ENCODE data around the gene CNTNAP2.

CNTNAP2 gene

DNA sequence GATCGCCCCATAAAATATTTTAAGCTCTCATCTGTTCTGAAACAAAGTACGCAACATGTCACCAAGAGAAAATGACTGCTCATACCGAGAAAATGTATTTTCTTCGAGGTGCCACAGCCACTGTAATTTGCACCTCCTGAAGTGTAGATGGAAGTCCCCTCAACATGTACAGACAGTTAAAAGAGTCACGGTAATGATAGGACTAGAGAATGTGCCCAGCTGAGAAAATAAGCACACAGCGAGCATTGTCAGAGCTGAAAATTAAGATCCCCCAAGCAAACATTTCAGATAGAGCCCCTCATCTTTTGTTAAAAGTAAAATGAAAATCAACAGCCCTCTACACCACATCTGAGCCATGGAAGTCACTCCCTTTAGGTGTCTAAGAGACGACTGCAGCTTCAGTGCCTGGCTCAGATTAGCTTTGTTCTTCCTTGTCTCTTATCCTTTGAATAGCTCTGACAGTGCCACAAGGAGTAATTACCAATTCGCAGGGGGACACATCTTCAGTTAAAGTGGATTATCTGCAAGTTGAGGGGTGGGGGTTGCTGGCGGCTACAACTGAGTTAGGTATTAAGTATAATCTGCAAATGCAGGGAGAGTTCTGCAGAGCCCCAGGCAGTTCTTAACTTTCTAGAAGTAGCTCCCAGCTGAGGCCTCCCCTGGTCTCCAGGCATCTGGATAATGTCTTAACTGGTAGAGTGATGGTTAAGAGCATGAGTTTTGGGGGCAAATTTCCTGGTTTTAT lies 2251.3 kb downstream of the CNTNAP2 start:
- Histone ChIP-seq H3K27ac (ENCODE audit: low read depth in 2 of 2, low read length in 2 of 2) (no peak overlapping the region), H3K4me3 (ENCODE audit: low read length in 2 of 2) (no peak overlapping the region), H3K4me1 (ENCODE audit: control insufficient read depth in 2 of 2, insufficient read depth in 2 of 2, low read length in 2 of 2) (no peaks in the 10 kb centered on the region), H3K9me3 (ENCODE audit: control insufficient read depth in 2 of 2, low read length in 2 of 2) (peaks cover 0 to 3% of the 10 kb centered on the region in 2 donors), H3K9ac (ENCODE audit: low read depth in 1 of 2, low read length in 2 of 2) (no peak overlapping the region), H3K27me3 (ENCODE audit: control insufficient read depth in 2 of 2, insufficient read depth in 2 of 2, low read length in 2 of 2) (no peaks in the 10 kb centered on the region), H3K36me3 (ENCODE audit: control insufficient read depth in 2 of 2, insufficient read depth in 2 of 2, low read length in 2 of 2) (no peaks in the 10 kb centered on the region)

DNA sequence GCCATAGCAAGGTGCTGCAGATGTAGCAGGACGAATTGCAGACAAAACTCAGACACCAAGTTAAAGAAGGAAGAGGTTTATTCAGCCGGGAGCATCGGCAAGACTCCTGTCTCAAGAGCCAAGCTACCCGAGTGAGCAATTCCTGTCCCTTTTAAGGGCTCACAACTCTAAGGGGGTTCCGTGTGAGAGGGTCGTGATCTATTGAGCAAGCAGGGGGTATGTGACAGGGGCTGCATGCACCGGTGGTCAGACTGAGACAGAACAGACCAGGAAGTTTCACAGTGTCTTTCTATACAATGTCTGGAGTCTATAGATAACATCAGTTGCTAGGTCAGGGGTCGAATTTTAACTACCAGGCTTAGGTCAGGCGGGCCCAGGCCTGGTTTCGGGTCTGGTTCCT lies 2252.0 kb downstream of the CNTNAP2 start:
- no peaks in the 10 kb centered on the region for H3K4me1 ChIP-seq (ENCODE audit: control insufficient read depth in 2 of 2, insufficient read depth in 2 of 2, low read length in 2 of 2)
- H3K4me3 ChIP-seq (ENCODE audit: low read length in 2 of 2), result no peak overlapping the region
- H3K36me3 ChIP-seq (ENCODE audit: control insufficient read depth in 2 of 2, insufficient read depth in 2 of 2, low read length in 2 of 2), result no peaks in the 10 kb centered on the region
- no peak overlapping the region for H3K9ac ChIP-seq (ENCODE audit: low read depth in 1 of 2, low read length in 2 of 2)
- H3K9me3 ChIP-seq (ENCODE audit: control insufficient read depth in 2 of 2, low read length in 2 of 2), result peaks cover 0 to 3% of the 10 kb centered on the region in 2 donors
- H3K27me3 ChIP-seq (ENCODE audit: control insufficient read depth in 2 of 2, insufficient read depth in 2 of 2, low read length in 2 of 2), result no peaks in the 10 kb centered on the region
- no peak overlapping the region for H3K27ac ChIP-seq (ENCODE audit: low read depth in 2 of 2, low read length in 2 of 2)

DNA sequence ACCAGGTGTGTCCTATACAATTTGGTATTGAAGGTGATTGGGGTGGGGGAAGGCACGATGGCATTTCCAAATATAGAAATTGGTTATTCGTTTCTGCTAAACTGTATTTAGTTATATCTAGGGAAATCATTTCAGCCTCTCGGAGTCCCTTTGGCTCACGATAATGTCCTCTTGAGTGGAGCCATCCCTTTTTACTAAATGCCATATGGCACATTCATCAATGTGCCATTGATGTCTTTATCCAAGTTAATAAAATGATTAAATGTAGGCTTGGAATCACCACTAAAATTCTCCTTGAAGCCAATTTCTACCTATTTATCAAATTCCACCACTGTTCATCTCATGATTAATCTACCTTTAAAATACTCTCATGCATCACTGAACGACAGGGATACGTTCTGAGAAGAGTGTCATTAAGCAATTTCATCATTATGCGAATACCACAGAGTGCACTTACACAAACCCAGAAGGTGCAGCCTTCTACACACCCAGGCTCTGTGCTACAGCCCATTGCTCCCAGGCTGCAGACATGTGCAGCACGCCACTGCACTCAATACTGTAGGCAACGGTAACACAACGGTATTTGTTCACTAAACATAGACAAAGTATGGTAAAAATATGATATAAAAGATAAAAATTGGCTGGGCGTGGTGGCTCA lies 2254.8 kb downstream of the CNTNAP2 start:
- Histone ChIP-seq H3K27me3 (ENCODE audit: control insufficient read depth in 2 of 2, insufficient read depth in 2 of 2, low read length in 2 of 2) (no peaks in the 10 kb centered on the region), H3K27ac (ENCODE audit: low read depth in 2 of 2, low read length in 2 of 2) (no peak overlapping the region), H3K9me3 (ENCODE audit: control insufficient read depth in 2 of 2, low read length in 2 of 2) (peaks cover 0 to 3% of the 10 kb centered on the region in 2 donors), H3K4me3 (ENCODE audit: low read length in 2 of 2) (no peak overlapping the region), H3K4me1 (ENCODE audit: control insufficient read depth in 2 of 2, insufficient read depth in 2 of 2, low read length in 2 of 2) (no peaks in the 10 kb centered on the region), H3K9ac (ENCODE audit: low read depth in 1 of 2, low read length in 2 of 2) (no peak overlapping the region), H3K36me3 (ENCODE audit: control insufficient read depth in 2 of 2, insufficient read depth in 2 of 2, low read length in 2 of 2) (no peaks in the 10 kb centered on the region)

DNA sequence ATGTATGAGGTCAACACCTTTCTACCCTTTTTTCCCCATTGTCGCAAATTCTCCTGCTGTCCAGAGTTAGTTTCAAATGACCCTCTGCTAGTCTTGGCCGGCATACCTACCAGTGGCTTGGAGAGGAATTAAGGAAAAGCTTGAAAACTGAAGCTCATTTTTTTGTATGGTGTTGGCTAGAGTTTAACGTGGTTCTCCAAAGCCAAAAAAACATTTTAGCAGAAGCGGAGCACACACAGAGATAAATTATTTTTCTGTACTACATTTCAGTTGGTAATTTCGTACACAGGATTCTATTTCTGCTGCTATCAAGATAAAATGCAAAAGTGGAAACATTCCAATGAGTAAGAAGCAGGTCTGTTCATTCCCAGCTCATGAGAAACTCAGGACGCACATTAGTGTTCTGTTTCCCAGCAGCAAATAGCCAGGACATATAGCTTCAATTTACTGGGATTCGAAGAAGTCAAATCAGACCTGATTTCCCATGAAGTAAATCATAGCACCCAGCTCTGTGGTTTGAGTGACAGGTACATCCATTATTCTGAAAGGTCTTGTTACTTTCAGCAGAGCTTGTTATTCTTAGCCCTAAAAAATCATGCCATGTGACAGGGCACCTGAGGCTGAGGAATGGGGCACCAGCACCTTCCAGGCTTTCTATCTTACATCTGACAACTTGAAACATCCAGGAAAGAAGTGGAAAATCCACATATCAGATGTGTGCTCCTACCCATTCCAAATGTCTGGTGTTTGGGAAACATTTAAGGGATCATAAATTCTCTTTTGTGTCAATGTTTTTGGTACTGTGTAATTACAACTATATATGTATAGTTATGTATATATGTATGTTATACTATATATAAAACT lies 2258.0 kb downstream of the CNTNAP2 start:
- H3K9ac ChIP-seq (ENCODE audit: low read depth in 1 of 2, low read length in 2 of 2), result no peak overlapping the region
- no peak overlapping the region for H3K4me3 ChIP-seq (ENCODE audit: low read length in 2 of 2)
- H3K36me3 ChIP-seq (ENCODE audit: control insufficient read depth in 2 of 2, insufficient read depth in 2 of 2, low read length in 2 of 2), result no peaks in the 10 kb centered on the region
- H3K27me3 ChIP-seq (ENCODE audit: control insufficient read depth in 2 of 2, insufficient read depth in 2 of 2, low read length in 2 of 2), result no peaks in the 10 kb centered on the region
- no peak overlapping the region for H3K27ac ChIP-seq (ENCODE audit: low read depth in 2 of 2, low read length in 2 of 2)
- no peaks in the 10 kb centered on the region for H3K4me1 ChIP-seq (ENCODE audit: control insufficient read depth in 2 of 2, insufficient read depth in 2 of 2, low read length in 2 of 2)
- no peaks in the 10 kb centered on the region for H3K9me3 ChIP-seq (ENCODE audit: control insufficient read depth in 2 of 2, low read length in 2 of 2)

DNA sequence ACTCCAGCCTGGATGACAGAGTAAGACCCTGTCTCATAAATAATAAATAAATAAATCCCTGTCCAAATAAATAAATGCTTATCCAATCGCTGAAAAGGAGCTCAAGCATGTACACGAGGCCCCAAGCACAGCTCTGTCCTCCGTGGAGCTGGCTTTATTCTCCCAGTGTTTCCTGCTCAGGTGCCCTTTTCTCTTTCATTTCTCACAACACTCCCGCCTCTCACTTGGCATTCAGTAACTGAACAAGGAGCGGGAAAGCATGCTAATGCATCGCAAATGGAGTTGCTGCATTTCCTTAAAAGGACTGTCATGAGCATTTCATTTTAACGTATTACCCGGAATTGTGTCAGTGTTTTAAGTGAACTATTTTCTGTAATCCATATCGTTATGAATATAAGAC lies 2263.1 kb downstream of the CNTNAP2 start:
- no peak overlapping the region for H3K9ac ChIP-seq (ENCODE audit: low read depth in 1 of 2, low read length in 2 of 2)
- no peaks in the 10 kb centered on the region for H3K27me3 ChIP-seq (ENCODE audit: control insufficient read depth in 2 of 2, insufficient read depth in 2 of 2, low read length in 2 of 2)
- no peaks in the 10 kb centered on the region for H3K36me3 ChIP-seq (ENCODE audit: control insufficient read depth in 2 of 2, insufficient read depth in 2 of 2, low read length in 2 of 2)
- H3K9me3 ChIP-seq (ENCODE audit: control insufficient read depth in 2 of 2, low read length in 2 of 2), result no peaks in the 10 kb centered on the region
- H3K27ac ChIP-seq (ENCODE audit: low read depth in 2 of 2, low read length in 2 of 2), result no peak overlapping the region
- H3K4me1 ChIP-seq (ENCODE audit: control insufficient read depth in 2 of 2, insufficient read depth in 2 of 2, low read length in 2 of 2), result no peaks in the 10 kb centered on the region
- no peak overlapping the region for H3K4me3 ChIP-seq (ENCODE audit: low read length in 2 of 2)

DNA sequence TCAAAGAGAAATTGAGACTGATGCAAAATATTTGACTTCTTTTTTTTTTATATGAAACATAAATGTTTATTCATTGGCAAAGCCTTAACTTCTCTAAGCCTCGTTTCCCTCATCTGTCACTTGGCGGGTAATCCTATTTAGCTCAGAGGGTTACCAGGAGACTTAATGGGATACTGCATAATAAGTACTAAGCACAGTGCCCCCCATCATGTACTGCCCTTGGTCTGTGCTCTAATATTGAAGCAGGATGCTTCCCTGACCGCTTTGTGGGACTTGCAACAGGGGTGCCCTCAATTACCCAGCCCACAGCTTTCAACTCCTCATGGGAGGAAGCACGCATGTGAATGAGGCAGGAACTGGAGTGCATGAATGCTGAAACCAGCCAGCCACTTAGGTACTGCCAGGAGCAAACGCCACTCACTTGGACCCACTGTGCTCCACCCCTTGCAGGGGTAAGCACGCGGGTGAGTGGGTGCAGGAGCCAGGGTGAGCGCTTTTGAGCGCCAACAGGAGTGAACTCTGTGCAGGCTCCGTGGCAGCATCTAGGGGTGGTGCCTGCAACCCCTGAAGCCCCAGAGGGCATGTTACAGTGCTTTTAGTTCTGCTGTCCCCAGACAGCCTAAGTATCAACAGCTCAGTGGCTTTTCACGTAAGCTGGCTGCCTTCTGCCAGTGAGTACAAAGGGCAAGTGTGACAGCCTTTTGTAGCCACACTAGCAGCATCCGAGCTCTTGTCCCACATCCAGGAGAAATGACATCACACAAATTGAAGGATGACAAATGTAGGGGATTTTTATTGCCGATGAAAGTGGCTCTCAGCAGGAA lies 2264.2 kb downstream of the CNTNAP2 start:
- Histone ChIP-seq H3K4me3 (ENCODE audit: low read length in 2 of 2) (no peak overlapping the region), H3K27ac (ENCODE audit: low read depth in 2 of 2, low read length in 2 of 2) (no peak overlapping the region), H3K36me3 (ENCODE audit: control insufficient read depth in 2 of 2, insufficient read depth in 2 of 2, low read length in 2 of 2) (no peaks in the 10 kb centered on the region), H3K4me1 (ENCODE audit: control insufficient read depth in 2 of 2, insufficient read depth in 2 of 2, low read length in 2 of 2) (no peaks in the 10 kb centered on the region), H3K9me3 (ENCODE audit: control insufficient read depth in 2 of 2, low read length in 2 of 2) (no peaks in the 10 kb centered on the region), H3K27me3 (ENCODE audit: control insufficient read depth in 2 of 2, insufficient read depth in 2 of 2, low read length in 2 of 2) (no peaks in the 10 kb centered on the region), H3K9ac (ENCODE audit: low read depth in 1 of 2, low read length in 2 of 2) (no peak overlapping the region)

DNA sequence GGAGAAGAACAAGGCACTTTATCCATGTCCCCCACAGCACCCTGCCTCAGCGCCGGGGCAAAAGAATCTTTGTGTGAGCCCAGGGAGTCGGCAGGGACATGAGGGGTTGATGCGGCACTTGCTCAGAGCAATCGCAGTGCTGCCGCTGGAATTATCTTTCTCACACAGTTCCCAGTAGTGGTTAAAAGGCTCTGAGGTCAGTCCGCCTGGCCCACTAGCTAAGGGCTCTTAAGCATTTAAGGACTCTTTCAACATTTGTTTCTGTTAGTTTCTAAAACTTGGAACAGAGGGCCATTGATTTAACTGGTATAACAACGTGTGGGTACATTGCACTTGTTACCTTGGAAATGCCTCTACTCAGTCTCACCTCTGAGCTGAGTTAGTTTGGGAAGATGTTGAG lies 2266.0 kb downstream of the CNTNAP2 start:
- Histone ChIP-seq H3K9ac (ENCODE audit: low read depth in 1 of 2, low read length in 2 of 2) (no peak overlapping the region), H3K27me3 (ENCODE audit: control insufficient read depth in 2 of 2, insufficient read depth in 2 of 2, low read length in 2 of 2) (no peaks in the 10 kb centered on the region), H3K36me3 (ENCODE audit: control insufficient read depth in 2 of 2, insufficient read depth in 2 of 2, low read length in 2 of 2) (no peaks in the 10 kb centered on the region), H3K9me3 (ENCODE audit: control insufficient read depth in 2 of 2, low read length in 2 of 2) (no peaks in the 10 kb centered on the region), H3K4me3 (ENCODE audit: low read length in 2 of 2) (no peak overlapping the region), H3K27ac (ENCODE audit: low read depth in 2 of 2, low read length in 2 of 2) (no peak overlapping the region), H3K4me1 (ENCODE audit: control insufficient read depth in 2 of 2, insufficient read depth in 2 of 2, low read length in 2 of 2) (no peaks in the 10 kb centered on the region)

DNA sequence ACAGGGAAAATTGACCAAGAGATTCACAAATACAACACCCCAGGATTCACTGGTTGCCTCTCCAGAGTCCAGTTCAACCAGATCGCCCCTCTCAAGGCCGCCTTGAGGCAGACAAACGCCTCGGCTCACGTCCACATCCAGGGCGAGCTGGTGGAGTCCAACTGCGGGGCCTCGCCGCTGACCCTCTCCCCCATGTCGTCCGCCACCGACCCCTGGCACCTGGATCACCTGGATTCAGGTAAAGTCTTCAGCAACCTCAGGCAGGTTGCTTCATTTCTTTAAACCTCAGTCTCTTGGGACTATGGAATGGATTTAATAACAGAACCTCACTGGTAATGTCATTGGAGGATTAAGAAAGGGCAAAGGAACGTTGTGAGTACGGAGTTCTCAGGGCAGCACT lies 2267.1 kb downstream of the CNTNAP2 start:
- H3K4me1 ChIP-seq (ENCODE audit: control insufficient read depth in 2 of 2, insufficient read depth in 2 of 2, low read length in 2 of 2), result no peaks in the 10 kb centered on the region
- no peak overlapping the region for H3K9ac ChIP-seq (ENCODE audit: low read depth in 1 of 2, low read length in 2 of 2)
- H3K9me3 ChIP-seq (ENCODE audit: control insufficient read depth in 2 of 2, low read length in 2 of 2), result no peaks in the 10 kb centered on the region
- no peak overlapping the region for H3K4me3 ChIP-seq (ENCODE audit: low read length in 2 of 2)
- H3K27ac ChIP-seq (ENCODE audit: low read depth in 2 of 2, low read length in 2 of 2), result no peak overlapping the region
- no peaks in the 10 kb centered on the region for H3K36me3 ChIP-seq (ENCODE audit: control insufficient read depth in 2 of 2, insufficient read depth in 2 of 2, low read length in 2 of 2)
- H3K27me3 ChIP-seq (ENCODE audit: control insufficient read depth in 2 of 2, insufficient read depth in 2 of 2, low read length in 2 of 2), result no peaks in the 10 kb centered on the region

DNA sequence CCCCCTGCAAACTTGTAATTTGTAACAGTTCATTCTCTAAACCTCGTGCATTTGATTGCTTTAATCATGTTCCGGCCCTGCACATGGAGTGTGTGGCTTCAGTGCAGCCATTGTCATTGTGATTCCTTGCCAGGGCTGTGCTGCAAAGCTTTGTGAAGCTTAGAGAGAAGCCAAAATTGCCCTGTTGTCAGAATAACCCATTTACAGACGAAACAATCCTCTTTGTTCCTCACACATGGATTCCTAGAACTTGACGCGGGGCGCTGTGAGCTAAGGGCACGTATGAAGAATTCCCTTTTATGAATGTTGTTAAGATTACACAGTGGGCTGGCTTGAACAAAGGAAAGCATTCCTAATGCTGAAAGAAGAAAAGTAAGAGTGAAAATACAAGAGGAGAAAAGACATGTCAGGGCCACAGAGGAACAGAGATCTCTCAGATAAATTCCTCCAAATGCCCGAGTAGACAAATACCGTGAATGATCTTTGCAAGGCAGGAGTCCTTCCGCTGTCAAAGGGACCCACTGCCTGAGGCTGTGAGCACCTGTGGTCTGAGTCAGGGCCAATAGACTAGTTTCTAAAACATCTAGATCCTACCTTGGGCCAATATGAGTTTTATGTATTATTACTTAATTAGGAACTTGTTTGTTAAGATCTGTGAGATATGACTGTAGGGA lies 2268.5 kb downstream of the CNTNAP2 start:
- Histone ChIP-seq H3K27ac (ENCODE audit: low read depth in 2 of 2, low read length in 2 of 2) (no peak overlapping the region), H3K4me3 (ENCODE audit: low read length in 2 of 2) (no peak overlapping the region), H3K27me3 (ENCODE audit: control insufficient read depth in 2 of 2, insufficient read depth in 2 of 2, low read length in 2 of 2) (no peaks in the 10 kb centered on the region), H3K4me1 (ENCODE audit: control insufficient read depth in 2 of 2, insufficient read depth in 2 of 2, low read length in 2 of 2) (no peaks in the 10 kb centered on the region), H3K9me3 (ENCODE audit: control insufficient read depth in 2 of 2, low read length in 2 of 2) (no peaks in the 10 kb centered on the region), H3K36me3 (ENCODE audit: control insufficient read depth in 2 of 2, insufficient read depth in 2 of 2, low read length in 2 of 2) (no peaks in the 10 kb centered on the region), H3K9ac (ENCODE audit: low read depth in 1 of 2, low read length in 2 of 2) (no peak overlapping the region)
